ENCODE results near the gene FBN1.

FBN1 gene

GRCh38 chr15:48501208-48501607, 144.3 kb downstream of the FBN1 start:
- DNase-seq: no peak

GRCh38 chr15:48500595-48500994, 144.9 kb downstream of the FBN1 start:
- no peak for DNase-seq

GRCh38 chr15:48499978-48500377, 145.5 kb downstream of the FBN1 start:
- no peak for DNase-seq

- no peak for DNase-seq
Observed at GRCh38 chr15:48498828-48499227, 146.7 kb downstream of the FBN1 start.

GRCh38 chr15:48494631-48495030, 150.9 kb downstream of the FBN1 start:
- no peak for DNase-seq

GRCh38 chr15:48493763-48494225, 151.7 kb downstream of the FBN1 start:
- no peak for DNase-seq

- no peak for DNase-seq
Observed at GRCh38 chr15:48493084-48493762, 152.3 kb downstream of the FBN1 start.

- DNase-seq: no peak
Observed at GRCh38 chr15:48486228-48486627, 159.3 kb downstream of the FBN1 start.

- no peak for DNase-seq
Observed at GRCh38 chr15:48481802-48482201, 163.7 kb downstream of the FBN1 start.

- DNase-seq: no peak
Observed at GRCh38 chr15:48479751-48480150, 165.8 kb downstream of the FBN1 start.

- no peak for DNase-seq
Observed at GRCh38 chr15:48478581-48478980, 166.9 kb downstream of the FBN1 start.

GRCh38 chr15:48477795-48478360, 167.6 kb downstream of the FBN1 start:
- DNase-seq: no peak

- DNase-seq: no peak
Observed at GRCh38 chr15:48475600-48476395, 169.7 kb downstream of the FBN1 start.

- no peak for DNase-seq
Observed at GRCh38 chr15:48473667-48474066, 171.8 kb downstream of the FBN1 start.

GRCh38 chr15:48472756-48473155, 172.8 kb downstream of the FBN1 start:
- DNase-seq: no peak

- no peak for DNase-seq
Observed at GRCh38 chr15:48471073-48471472, 174.4 kb downstream of the FBN1 start.

- DNase-seq: no peak
Observed at GRCh38 chr15:48470096-48470495, 175.4 kb downstream of the FBN1 start.

GRCh38 chr15:48469681-48470080, 175.8 kb downstream of the FBN1 start:
- DNase-seq: no peak

- no peak for DNase-seq
Observed at GRCh38 chr15:48469271-48469670, 176.2 kb downstream of the FBN1 start.

GRCh38 chr15:48467801-48468200, 177.7 kb downstream of the FBN1 start:
- DNase-seq: no peak

- no peak for DNase-seq
Observed at GRCh38 chr15:48466820-48467219, 178.7 kb downstream of the FBN1 start.

GRCh38 chr15:48466079-48466478, 179.4 kb downstream of the FBN1 start:
- no peak for DNase-seq

GRCh38 chr15:48465410-48465809, 180.1 kb downstream of the FBN1 start:
- DNase-seq: no peak

- no peak for DNase-seq
Observed at GRCh38 chr15:48463366-48463880, 182.1 kb downstream of the FBN1 start.
